Left hindlimb (tissue), 1 donor: ENCODE measurements around the gene PCBP3.
"Not testable (repeated sequence)": the region's sequence is repeated elsewhere in the genome, so short reads cannot be mapped to it uniquely, and the experiment has no call there.

Experiments used
- DNase-seq: peaks from one replicate; pipeline ENCODE4 v3.0.0-alpha.2; 2018

PCBP3 gene

GRCh38 chr21:45938811-45939520 is 295.4 kb downstream of the PCBP3 start:
- DNase-seq = no peak

GRCh38 chr21:45939521-45940045 is 296.1 kb downstream of the PCBP3 start:
- DNase-seq = no peak

- no peak for DNase-seq
These were observed 296.6 kb downstream of the PCBP3 start for GRCh38 chr21:45940091-45940490.

- DNase-seq = no peak
These were observed 297.3 kb downstream of the PCBP3 start for GRCh38 chr21:45940621-45941337.

- DNase-seq = no peak
These were observed 297.8 kb downstream of the PCBP3 start for GRCh38 chr21:45941338-45941710.

- DNase-seq = no peak
These were observed 298.4 kb downstream of the PCBP3 start for GRCh38 chr21:45941717-45942546.

- DNase-seq = no peak
These were observed 299.5 kb downstream of the PCBP3 start for GRCh38 chr21:45942755-45943629.

GRCh38 chr21:45943630-45944540 is 300.4 kb downstream of the PCBP3 start:
- no peak for DNase-seq

- no peak for DNase-seq
These were observed 301.1 kb downstream of the PCBP3 start for GRCh38 chr21:45944601-45945000.

- DNase-seq = no peak
These were observed 301.7 kb downstream of the PCBP3 start for GRCh38 chr21:45945066-45945867.

GRCh38 chr21:45945868-45946210 is 302.3 kb downstream of the PCBP3 start:
- no peak for DNase-seq

GRCh38 chr21:45947296-45947695 is 303.8 kb downstream of the PCBP3 start:
- DNase-seq = no peak

- DNase-seq = no peak
These were observed 304.3 kb downstream of the PCBP3 start for GRCh38 chr21:45947716-45948255.

GRCh38 chr21:45948576-45949141 is 305.1 kb downstream of the PCBP3 start:
- no peak for DNase-seq

- DNase-seq = no peak
These were observed 306.6 kb downstream of the PCBP3 start for GRCh38 chr21:45949928-45950739.

- DNase-seq = peak; percentile 81
These were observed 307.4 kb downstream of the PCBP3 start for GRCh38 chr21:45950740-45951515.

GRCh38 chr21:45951676-45952075 is 308.2 kb downstream of the PCBP3 start:
- DNase-seq = no peak

GRCh38 chr21:45952527-45952926 is 309.0 kb downstream of the PCBP3 start:
- not testable (repeated sequence) for DNase-seq
